SU-DHL-6 (cell line): ENCODE data around the gene NPW.

ENCODE experiments used
- H2AFZ ChIP-seq: fragments of 200-600 bp; sonication (generic); 2 replicates; pipeline ENCODE4 v1.6.1; 2014; ENCODE audit warnings: low read depth, mild to moderate bottlenecking, moderate library complexity, mixed read lengths, antibody characterized with exemption, low read length; ENCODE audit not compliant: severe bottlenecking
- H3F3A ChIP-seq: fragments of 200-600 bp; shearing (Covaris generic); 2 replicates; pipeline ENCODE4 v1.6.0; 2016; ENCODE audit warnings: antibody characterized with exemption, mild to moderate bottlenecking; ENCODE audit not compliant: insufficient read depth
- H3K27ac ChIP-seq: fragments of 200-600 bp; sonication (generic); 2 replicates; pipeline ENCODE4 v1.5.1; 2016; ENCODE audit warnings: low read depth, mild to moderate bottlenecking, low read length, moderate library complexity, mixed read lengths
- H3K27me3 ChIP-seq: fragments of 200-600 bp; sonication (generic), shearing (Covaris generic); 2 replicates; pipeline ENCODE4 v1.6.0; 2014; ENCODE audit warnings: mild to moderate bottlenecking, low read length
- H3K36me3 ChIP-seq: fragments of 200-600 bp; sonication (generic); 2 replicates; pipeline ENCODE4 v1.6.1; 2014; ENCODE audit warnings: mild to moderate bottlenecking, low read length, mixed read lengths
- H3K4me2 ChIP-seq: fragments of 300-600, 200-600 bp; shearing (Covaris generic), sonication (generic); 2 replicates; pipeline ENCODE4 v1.6.0; 2014; ENCODE audit warnings: low read length, low read depth, mild to moderate bottlenecking; ENCODE audit not compliant: poor library complexity, severe bottlenecking
- H3K4me3 ChIP-seq: fragments of 200-600 bp; sonication (generic); 2 replicates; pipeline ENCODE4 v1.5.1; 2014; ENCODE audit warnings: antibody characterized with exemption, low read length, mild to moderate bottlenecking, mixed read lengths; ENCODE audit not compliant: insufficient read depth, poor library complexity, severe bottlenecking
- H3K79me2 ChIP-seq: fragments of 200-600 bp; sonication (generic); 2 replicates; pipeline ENCODE4 v1.6.1; 2014; ENCODE audit warnings: mild to moderate bottlenecking, low read length, moderate library complexity; ENCODE audit not compliant: insufficient read depth
- H3K9ac ChIP-seq: fragments of 200-600 bp; sonication (generic); 2 replicates; pipeline ENCODE4 v1.7.0; 2014; ENCODE audit warnings: mild to moderate bottlenecking, low read length
- H3K9me2 ChIP-seq: fragments of 200-600 bp; sonication (generic); replicated peaks from 2 replicates; pipeline ENCODE4 v1.6.1; 2014; ENCODE audit warnings: low read length; ENCODE audit not compliant: insufficient read depth
- H3K9me3 ChIP-seq: fragments of 200-600 bp; sonication (generic); 2 replicates; pipeline ENCODE4 v1.6.1; 2014; ENCODE audit warnings: low read length, mixed read lengths; ENCODE audit not compliant: insufficient read depth
- H4K20me1 ChIP-seq: fragments of 200-600 bp; sonication (generic); 2 replicates; pipeline ENCODE4 v1.6.1; 2014; ENCODE audit warnings: low read depth, mild to moderate bottlenecking, antibody characterized with exemption, low read length, moderate library complexity, mixed read lengths
- EZH2phosphoT487 ChIP-seq: fragments of 200-600 bp; sonication (generic), shearing (Covaris generic); conservative IDR thresholded peaks from 2 replicates; pipeline ENCODE4 v1.6.1; 2018; ENCODE audit warnings: mild to moderate bottlenecking, antibody characterized with exemption, low read length, moderate library complexity, mixed read lengths
- TF ChIP-seq, protein P1 (sequence below): fragments of 200-600 bp; sonication (generic); IDR thresholded peaks from one replicate; pipeline ENCODE4 v1.5.1; 2017; ENCODE audit warnings: antibody characterized with exemption, mild to moderate bottlenecking, low read length, moderate library complexity; ENCODE audit not compliant: insufficient read depth, poor library complexity, severe bottlenecking

Gene NPW

DNA sequence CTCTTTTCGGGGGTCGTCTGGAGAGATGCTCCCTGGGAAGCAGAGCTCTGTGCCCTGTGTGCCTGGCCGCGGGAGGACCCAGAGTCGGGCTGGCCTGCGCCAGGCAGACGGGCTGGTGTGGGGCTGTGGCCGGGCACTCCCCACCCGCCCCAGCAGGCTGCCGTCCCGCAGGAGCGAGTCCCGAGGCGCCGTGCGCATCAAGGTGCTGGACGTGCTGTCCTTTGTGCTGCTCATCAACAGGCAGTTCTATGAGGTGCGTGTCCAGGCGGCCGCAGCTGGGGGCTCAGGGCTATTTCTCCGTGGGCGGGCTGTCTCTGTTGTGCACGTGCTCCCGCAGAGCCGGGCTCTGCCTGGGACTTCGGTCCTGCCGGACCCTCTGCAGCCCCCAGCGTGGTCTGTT lies 43.2 kb downstream of the NPW start:
- TF ChIP-seq, protein P1, sequence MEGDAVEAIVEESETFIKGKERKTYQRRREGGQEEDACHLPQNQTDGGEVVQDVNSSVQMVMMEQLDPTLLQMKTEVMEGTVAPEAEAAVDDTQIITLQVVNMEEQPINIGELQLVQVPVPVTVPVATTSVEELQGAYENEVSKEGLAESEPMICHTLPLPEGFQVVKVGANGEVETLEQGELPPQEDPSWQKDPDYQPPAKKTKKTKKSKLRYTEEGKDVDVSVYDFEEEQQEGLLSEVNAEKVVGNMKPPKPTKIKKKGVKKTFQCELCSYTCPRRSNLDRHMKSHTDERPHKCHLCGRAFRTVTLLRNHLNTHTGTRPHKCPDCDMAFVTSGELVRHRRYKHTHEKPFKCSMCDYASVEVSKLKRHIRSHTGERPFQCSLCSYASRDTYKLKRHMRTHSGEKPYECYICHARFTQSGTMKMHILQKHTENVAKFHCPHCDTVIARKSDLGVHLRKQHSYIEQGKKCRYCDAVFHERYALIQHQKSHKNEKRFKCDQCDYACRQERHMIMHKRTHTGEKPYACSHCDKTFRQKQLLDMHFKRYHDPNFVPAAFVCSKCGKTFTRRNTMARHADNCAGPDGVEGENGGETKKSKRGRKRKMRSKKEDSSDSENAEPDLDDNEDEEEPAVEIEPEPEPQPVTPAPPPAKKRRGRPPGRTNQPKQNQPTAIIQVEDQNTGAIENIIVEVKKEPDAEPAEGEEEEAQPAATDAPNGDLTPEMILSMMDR: no peak
- no peak for TF ChIP-seq EZH2phosphoT487
- Histone ChIP-seq H3K9me3 (no peaks in the 10 kb centered on the region), H3F3A (no peaks in the 10 kb centered on the region), H3K36me3 (no peaks in the 10 kb centered on the region), H3K4me2 (no peak overlapping the region), H3K4me3 (no peak overlapping the region), H4K20me1 (no peaks in the 10 kb centered on the region), H2AFZ (no peak overlapping the region), H3K27me3 (no peaks in the 10 kb centered on the region), H3K27ac (no peak overlapping the region), H3K79me2 (no peaks in the 10 kb centered on the region), H3K9ac (no peak overlapping the region), H3K9me2 (no peaks in the 10 kb centered on the region)

DNA sequence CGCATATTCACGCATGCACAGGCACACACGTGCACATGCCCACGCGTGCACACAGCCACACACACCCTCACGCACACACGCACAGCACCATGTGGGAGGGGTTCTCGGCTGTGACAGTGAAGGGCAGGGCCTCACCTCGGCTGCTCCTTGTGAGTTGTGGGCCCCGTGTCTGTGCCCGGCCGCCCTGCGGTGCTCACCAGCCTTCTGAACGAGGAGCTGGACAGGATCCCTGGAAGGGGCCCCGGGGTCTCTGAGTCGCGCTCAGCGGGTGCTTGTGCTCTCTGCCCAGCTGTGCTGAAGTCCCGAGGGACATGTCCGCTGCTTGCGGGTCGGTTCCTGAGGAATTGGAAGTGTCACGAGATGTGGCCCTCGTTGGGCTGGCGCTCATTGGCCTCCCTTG lies 44.3 kb downstream of the NPW start:
- Histone ChIP-seq H3K36me3 (no peaks in the 10 kb centered on the region), H3K4me2 (no peak overlapping the region), H3K79me2 (no peaks in the 10 kb centered on the region), H4K20me1 (no peaks in the 10 kb centered on the region), H2AFZ (no peak overlapping the region), H3F3A (no peaks in the 10 kb centered on the region), H3K9me2 (no peaks in the 10 kb centered on the region), H3K9ac (no peak overlapping the region), H3K27ac (no peak overlapping the region), H3K4me3 (no peak overlapping the region), H3K9me3 (no peaks in the 10 kb centered on the region), H3K27me3 (no peaks in the 10 kb centered on the region)
- TF ChIP-seq, protein P1: no peak
- TF ChIP-seq EZH2phosphoT487: no peak

DNA sequence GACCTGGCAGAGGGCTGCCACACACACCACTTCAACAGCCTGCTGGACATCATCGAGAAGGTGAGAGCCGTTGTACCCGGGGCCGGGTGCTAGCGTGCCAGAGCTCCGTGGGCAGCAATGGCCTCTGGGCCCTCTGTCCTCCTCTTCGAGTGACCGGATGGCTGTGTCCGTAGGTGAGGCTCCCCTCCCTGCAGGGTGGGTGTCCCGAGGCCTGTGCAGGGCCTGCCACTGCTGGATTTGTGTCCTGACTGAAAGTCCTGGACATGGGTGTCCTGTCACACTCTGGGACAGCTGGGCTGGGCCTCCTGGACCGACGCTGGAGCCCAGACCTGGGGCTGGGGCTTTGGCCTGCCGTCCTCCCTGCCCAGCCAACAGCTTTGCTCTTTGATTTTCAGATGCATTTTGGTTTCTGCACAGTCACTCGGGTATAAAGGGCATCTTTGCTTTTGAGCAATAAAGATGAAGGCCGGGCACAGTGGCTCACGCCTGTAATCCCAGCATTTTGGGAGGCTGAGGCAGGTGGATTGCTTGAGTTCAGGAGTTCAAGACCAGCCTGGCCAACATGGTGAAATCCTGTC lies 44.9 kb downstream of the NPW start:
- no peak overlapping the region for H3K4me3 ChIP-seq
- H3K36me3 ChIP-seq: no peaks in the 10 kb centered on the region
- H3K4me2 ChIP-seq: no peak overlapping the region
- no peak overlapping the region for H3K9ac ChIP-seq
- H4K20me1 ChIP-seq: no peaks in the 10 kb centered on the region
- no peaks in the 10 kb centered on the region for H3K9me3 ChIP-seq
- no peaks in the 10 kb centered on the region for H3K27me3 ChIP-seq
- no peaks in the 10 kb centered on the region for H3F3A ChIP-seq
- TF ChIP-seq, protein P1: no peak
- no peak for TF ChIP-seq EZH2phosphoT487
- H3K79me2 ChIP-seq: no peaks in the 10 kb centered on the region
- no peaks in the 10 kb centered on the region for H3K9me2 ChIP-seq
- no peak overlapping the region for H3K27ac ChIP-seq
- H2AFZ ChIP-seq: no peak overlapping the region
